ENCODE results near the gene PACRG.

Gene PACRG

DNA sequence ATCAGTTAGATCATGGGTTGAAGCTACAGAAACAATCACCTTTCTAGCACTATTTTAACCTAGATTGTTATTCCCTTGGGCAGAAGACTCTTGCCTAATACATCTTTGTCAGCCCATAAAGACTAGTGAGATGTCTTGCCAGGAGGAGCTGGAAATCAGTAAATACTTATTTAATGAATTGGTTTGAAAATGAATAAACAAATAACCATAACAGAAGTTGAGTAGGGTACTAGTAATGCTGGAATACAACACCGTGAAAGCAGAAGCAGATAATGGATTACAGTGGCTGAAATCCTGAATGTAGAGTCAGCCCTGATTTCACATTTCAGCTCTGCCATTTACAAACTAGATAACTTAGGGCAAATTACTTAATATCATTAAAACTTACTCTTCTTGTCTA is 236.1 kb downstream of the PACRG start:
- H3K27me3 ChIP-seq (ENCODE audit: insufficient read depth, poor library complexity, severe bottlenecking), result no peaks in the 10 kb centered on the region
- H3K36me3 ChIP-seq (ENCODE audit: low read depth), result no peaks in the 10 kb centered on the region
- no peak overlapping the region for H3K4me3 ChIP-seq (ENCODE audit: severe bottlenecking)
- peaks cover 20% of the 10 kb centered on the region for H3K4me1 ChIP-seq (ENCODE audit: insufficient read depth, poor library complexity, severe bottlenecking)
- no peaks in the 10 kb centered on the region for H3K9me3 ChIP-seq (ENCODE audit: severe bottlenecking)
- ATAC-seq (ENCODE audit: low read depth), result no peak
- DNase-seq (ENCODE audit: low spot score), result no peak
- TF ChIP-seq, protein P1, sequence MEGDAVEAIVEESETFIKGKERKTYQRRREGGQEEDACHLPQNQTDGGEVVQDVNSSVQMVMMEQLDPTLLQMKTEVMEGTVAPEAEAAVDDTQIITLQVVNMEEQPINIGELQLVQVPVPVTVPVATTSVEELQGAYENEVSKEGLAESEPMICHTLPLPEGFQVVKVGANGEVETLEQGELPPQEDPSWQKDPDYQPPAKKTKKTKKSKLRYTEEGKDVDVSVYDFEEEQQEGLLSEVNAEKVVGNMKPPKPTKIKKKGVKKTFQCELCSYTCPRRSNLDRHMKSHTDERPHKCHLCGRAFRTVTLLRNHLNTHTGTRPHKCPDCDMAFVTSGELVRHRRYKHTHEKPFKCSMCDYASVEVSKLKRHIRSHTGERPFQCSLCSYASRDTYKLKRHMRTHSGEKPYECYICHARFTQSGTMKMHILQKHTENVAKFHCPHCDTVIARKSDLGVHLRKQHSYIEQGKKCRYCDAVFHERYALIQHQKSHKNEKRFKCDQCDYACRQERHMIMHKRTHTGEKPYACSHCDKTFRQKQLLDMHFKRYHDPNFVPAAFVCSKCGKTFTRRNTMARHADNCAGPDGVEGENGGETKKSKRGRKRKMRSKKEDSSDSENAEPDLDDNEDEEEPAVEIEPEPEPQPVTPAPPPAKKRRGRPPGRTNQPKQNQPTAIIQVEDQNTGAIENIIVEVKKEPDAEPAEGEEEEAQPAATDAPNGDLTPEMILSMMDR (IDR thresholded peaks at IDR 0.05; ENCODE audit: poor library complexity, severe bottlenecking), result no peak
- peak overlapping the region; percentile 64 for H3K27ac ChIP-seq (ENCODE audit: poor library complexity, severe bottlenecking)

- Histone ChIP-seq H3K36me3 (ENCODE audit: low read depth) (no peaks in the 10 kb centered on the region), H3K4me3 (ENCODE audit: severe bottlenecking) (no peak overlapping the region), H3K27me3 (ENCODE audit: insufficient read depth, poor library complexity, severe bottlenecking) (no peaks in the 10 kb centered on the region), H3K4me1 (ENCODE audit: insufficient read depth, poor library complexity, severe bottlenecking) (peaks cover 20% of the 10 kb centered on the region), H3K9me3 (ENCODE audit: severe bottlenecking) (no peaks in the 10 kb centered on the region), H3K27ac (ENCODE audit: poor library complexity, severe bottlenecking) (peak overlapping the region; percentile 64)
- TF ChIP-seq, protein P1 (IDR thresholded peaks at IDR 0.05; ENCODE audit: poor library complexity, severe bottlenecking), result no peak
- DNase-seq (ENCODE audit: low spot score) (peak; percentile 78), ATAC-seq (ENCODE audit: low read depth) (peak; percentile 92)
These were observed 236.8 kb downstream of the PACRG start for GRCh38 chr6:162964488-162965140.

GRCh38 chr6:162965366-162965765 is 237.6 kb downstream of the PACRG start:
- ATAC-seq (ENCODE audit: low read depth) (no peak), DNase-seq (ENCODE audit: low spot score) (no peak)
- H3K4me1 ChIP-seq (ENCODE audit: insufficient read depth, poor library complexity, severe bottlenecking), result peaks cover 20% of the 10 kb centered on the region
- H3K27me3 ChIP-seq (ENCODE audit: insufficient read depth, poor library complexity, severe bottlenecking), result no peaks in the 10 kb centered on the region
- no peak overlapping the region for H3K4me3 ChIP-seq (ENCODE audit: severe bottlenecking)
- TF ChIP-seq, protein P1 (IDR thresholded peaks at IDR 0.05; ENCODE audit: poor library complexity, severe bottlenecking), result no peak
- peak overlapping the region; percentile 64 for H3K27ac ChIP-seq (ENCODE audit: poor library complexity, severe bottlenecking)
- no peaks in the 10 kb centered on the region for H3K9me3 ChIP-seq (ENCODE audit: severe bottlenecking)
- no peaks in the 10 kb centered on the region for H3K36me3 ChIP-seq (ENCODE audit: low read depth)

DNA sequence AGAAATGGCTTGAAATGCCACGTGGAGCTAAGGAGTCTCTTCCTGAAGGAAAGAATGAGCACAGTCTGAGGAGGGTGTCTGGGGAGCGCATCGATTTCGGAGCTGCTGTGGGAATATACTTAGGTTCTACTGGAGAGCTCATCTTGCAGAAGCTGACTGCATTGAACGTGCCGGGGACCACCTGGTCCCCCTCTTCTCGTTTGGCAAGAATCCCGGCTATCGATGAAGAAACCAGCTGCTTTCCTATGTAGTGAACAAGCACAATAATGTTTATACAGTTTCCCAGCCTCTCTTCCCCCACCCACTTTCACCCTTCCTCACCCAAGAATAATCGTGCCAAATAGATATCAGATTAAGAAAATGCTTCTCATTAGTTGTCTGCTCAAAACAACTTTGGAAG is 242.5 kb downstream of the PACRG start:
- no peak for ATAC-seq (ENCODE audit: low read depth)
- no peaks in the 10 kb centered on the region for H3K27me3 ChIP-seq (ENCODE audit: insufficient read depth, poor library complexity, severe bottlenecking)

DNA sequence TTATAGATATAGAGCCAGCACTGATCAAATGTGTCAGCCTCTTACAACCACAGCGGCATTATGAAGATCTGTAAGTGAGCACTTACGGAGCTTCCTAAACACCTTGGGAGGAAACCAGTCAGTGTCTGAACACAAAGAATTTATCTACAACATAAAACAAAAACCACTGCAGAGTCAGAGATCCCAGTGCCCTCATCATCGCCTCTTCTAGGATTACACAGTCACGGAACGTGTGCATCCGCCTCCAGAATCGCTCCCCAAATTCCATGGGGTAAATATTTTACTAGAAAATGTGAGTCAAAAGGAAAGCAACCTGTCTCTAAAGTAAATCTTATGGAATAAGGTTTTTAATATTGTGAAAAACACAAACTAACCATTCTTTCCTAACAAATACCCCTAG is 243.6 kb downstream of the PACRG start:
- Histone ChIP-seq H3K4me1 (ENCODE audit: insufficient read depth, poor library complexity, severe bottlenecking) (peaks cover 7% of the 10 kb centered on the region), H3K27me3 (ENCODE audit: insufficient read depth, poor library complexity, severe bottlenecking) (no peaks in the 10 kb centered on the region), H3K36me3 (ENCODE audit: low read depth) (no peaks in the 10 kb centered on the region), H3K9me3 (ENCODE audit: severe bottlenecking) (no peaks in the 10 kb centered on the region), H3K4me3 (ENCODE audit: severe bottlenecking) (no peak overlapping the region), H3K27ac (ENCODE audit: poor library complexity, severe bottlenecking) (no peak overlapping the region)
- TF ChIP-seq, protein P1 (IDR thresholded peaks at IDR 0.05; ENCODE audit: poor library complexity, severe bottlenecking), result no peak
- DNase-seq (ENCODE audit: low spot score) (no peak), ATAC-seq (ENCODE audit: low read depth) (no peak)

More for the DNA sequence above, 242.5 kb downstream of the PACRG start:
- no peaks in the 10 kb centered on the region for H3K9me3 ChIP-seq (ENCODE audit: severe bottlenecking)
- no peak overlapping the region for H3K4me3 ChIP-seq (ENCODE audit: severe bottlenecking)
- peaks cover 7% of the 10 kb centered on the region for H3K4me1 ChIP-seq (ENCODE audit: insufficient read depth, poor library complexity, severe bottlenecking)
- H3K27ac ChIP-seq (ENCODE audit: poor library complexity, severe bottlenecking), result no peak overlapping the region
- DNase-seq (ENCODE audit: low spot score), result no peak
- no peaks in the 10 kb centered on the region for H3K36me3 ChIP-seq (ENCODE audit: low read depth)
- TF ChIP-seq, protein P1 (IDR thresholded peaks at IDR 0.05; ENCODE audit: poor library complexity, severe bottlenecking), result no peak
